Mammary epithelial cell (primary cell): ENCODE data around the gene CSTPP1.

ENCODE experiments used
- EZH2 ChIP-seq: IDR thresholded peaks from 2 replicates; pipeline ENCODE4 v1.6.1; 2012; ENCODE audit warnings: low read length, inconsistent platforms, borderline replicate concordance
- TF ChIP-seq, protein P1 (sequence below), 2 donors: IDR thresholded peaks in 1 of 2; conservative IDR thresholded peaks in 1 of 2; 2 replicates each; pipeline ENCODE4 v1.5.1; 2011 to 2012; ENCODE audit warnings: inconsistent platforms in 2 of 2, low read length in 2 of 2, mild to moderate bottlenecking in 2 of 2, control low read depth in 1 of 2, low read depth in 1 of 2; ENCODE audit not compliant: insufficient read depth in 1 of 2; ENCODE audit errors: extremely low read depth in 1 of 2

DNA sequence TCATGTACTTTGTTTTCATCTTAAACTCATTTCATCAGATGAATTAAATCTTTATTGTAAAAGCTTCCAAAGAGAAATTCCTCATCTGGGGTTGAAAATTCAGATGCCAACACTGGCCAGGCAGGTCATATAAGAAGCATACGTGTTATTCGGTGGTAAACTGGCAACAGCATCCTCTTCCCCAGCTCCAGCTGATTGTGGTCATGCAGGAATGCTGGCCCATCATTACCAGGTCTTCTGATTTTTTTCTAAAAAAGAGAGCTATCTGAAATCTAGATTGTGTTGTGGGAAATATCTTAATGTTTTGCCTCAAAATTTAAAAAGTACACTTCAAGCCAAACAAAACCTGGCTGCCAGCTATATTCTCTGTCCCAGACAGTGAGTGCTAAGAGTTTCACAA, 186.5 kb downstream of the CSTPP1 start:
- no peak for TF ChIP-seq EZH2
- TF ChIP-seq, protein P1, sequence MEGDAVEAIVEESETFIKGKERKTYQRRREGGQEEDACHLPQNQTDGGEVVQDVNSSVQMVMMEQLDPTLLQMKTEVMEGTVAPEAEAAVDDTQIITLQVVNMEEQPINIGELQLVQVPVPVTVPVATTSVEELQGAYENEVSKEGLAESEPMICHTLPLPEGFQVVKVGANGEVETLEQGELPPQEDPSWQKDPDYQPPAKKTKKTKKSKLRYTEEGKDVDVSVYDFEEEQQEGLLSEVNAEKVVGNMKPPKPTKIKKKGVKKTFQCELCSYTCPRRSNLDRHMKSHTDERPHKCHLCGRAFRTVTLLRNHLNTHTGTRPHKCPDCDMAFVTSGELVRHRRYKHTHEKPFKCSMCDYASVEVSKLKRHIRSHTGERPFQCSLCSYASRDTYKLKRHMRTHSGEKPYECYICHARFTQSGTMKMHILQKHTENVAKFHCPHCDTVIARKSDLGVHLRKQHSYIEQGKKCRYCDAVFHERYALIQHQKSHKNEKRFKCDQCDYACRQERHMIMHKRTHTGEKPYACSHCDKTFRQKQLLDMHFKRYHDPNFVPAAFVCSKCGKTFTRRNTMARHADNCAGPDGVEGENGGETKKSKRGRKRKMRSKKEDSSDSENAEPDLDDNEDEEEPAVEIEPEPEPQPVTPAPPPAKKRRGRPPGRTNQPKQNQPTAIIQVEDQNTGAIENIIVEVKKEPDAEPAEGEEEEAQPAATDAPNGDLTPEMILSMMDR (conservative IDR thresholded peaks at IDR 0.05 in 1 of 2, IDR thresholded peaks at IDR 0.05 in 1 of 2; ENCODE audit: extremely low read depth in 1 of 2, insufficient read depth in 1 of 2, low read depth in 1 of 2, low read length in 2 of 2), result no peak
